ENCODE measurements around the gene ENKUR.

DNA sequence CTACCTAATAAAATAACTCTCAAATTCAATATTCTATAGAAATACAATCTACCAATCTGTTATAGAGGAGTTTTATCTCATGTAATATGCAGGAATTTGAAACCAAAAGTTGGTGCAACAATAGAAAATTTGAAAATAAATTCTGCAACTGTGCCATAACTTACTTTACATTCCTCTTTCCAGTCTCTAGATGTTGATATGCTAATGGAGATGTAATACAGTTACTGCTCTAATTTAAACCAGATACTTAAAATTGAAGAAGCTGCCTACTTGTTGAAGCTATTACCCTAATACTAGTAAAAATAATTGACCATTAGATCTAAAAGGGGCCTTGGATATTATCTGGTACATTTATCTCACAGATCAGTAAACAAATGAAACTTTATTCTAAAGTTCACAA lies 1.4 kb downstream of the ENKUR start:
- TF ChIP-seq POLR2AphosphoS5 (IDR thresholded peaks at IDR 0.05; ENCODE audit: low read depth, low read length), result no peak
- TF ChIP-seq POLR2A (IDR thresholded peaks at IDR 0.05; ENCODE audit: low read depth, low read length), result no peak

Measured in GM12892 (cell line).